A549 treated with AZD2906 at 1 μM for 4 hours (cell line): ENCODE data around the gene MIOX. TPM values are rescaled to one million over a fixed set of nuclear protein-coding genes. Genes with fewer than 3 reads are reported as not detected.

Source experiments
- total RNA-seq: library from RNA; stranded (reverse); fragments of 200-300 nt; extraction: Qiagen RNA extraction; gene quantifications from 5 replicates; pipeline ENCODE4 v1.2.3, GENCODE V29; 2022

MIOX gene
- total RNA-seq: 0.05 TPM in 1 of 5 replicates, not detected in the others

GRCh38 chr22:50486561-50487289 lies at the start of gene MIOX:
Gene MIOX (plus strand): TSS chr22:50486859. CDS start chr22:50486898, 39 bp downstream.

GRCh38 chr22:50474710-50475651 lies 11.7 kb upstream of the MIOX start, which contains the start of gene SBF1:
Gene SBF1 (minus strand): TSS chr22:50475035. CDS start chr22:50474840, 195 bp downstream.

GRCh38 chr22:50481440-50482106 lies 5.1 kb upstream of the MIOX start, which contains the start of gene ADM2:
Gene ADM2 (plus strand): TSS chr22:50481543. CDS start chr22:50481848, 305 bp downstream.

GRCh38 chr22:50507421-50507990 lies 20.8 kb downstream of the MIOX start, which contains the start of gene LMF2:
Gene LMF2 (minus strand): TSS chr22:50507702. CDS start chr22:50507675, 27 bp downstream.

GRCh38 chr22:50507991-50508884 lies 21.6 kb downstream of the MIOX start, which contains the start of gene NCAPH2:
Gene NCAPH2 (plus strand): TSS chr22:50508224. CDS start chr22:50508338, 114 bp downstream.

GRCh38 chr22:50525104-50525857 lies 38.6 kb downstream of the MIOX start, which contains the start of gene SCO2:
Gene SCO2 (minus strand): TSS chr22:50525598. CDS start chr22:50524411, 1,187 bp downstream.

GRCh38 chr22:50529897-50530579 lies 43.4 kb downstream of the MIOX start, which contains the start of gene TYMP:
Gene TYMP (minus strand): TSS chr22:50530012. CDS start chr22:50529709, 303 bp downstream.

Other genes with a start within 250 kb of the MIOX start
- gene TUBGCP6, start 241.8 kb upstream of the MIOX start, total RNA-seq: 5.6 to 12.2 TPM (median 9.3 TPM) in 5 replicates
- 6.4 to 12.9 TPM (median 10.2 TPM) in 5 replicates for gene HDAC10, start 235.6 kb upstream of the MIOX start, total RNA-seq
- gene MAPK12, start 225.2 kb upstream of the MIOX start, total RNA-seq: 18.5 to 29.4 TPM (median 25.3 TPM) in 5 replicates
- 5.1 to 8.9 TPM (median 7.7 TPM) in 5 replicates for gene MAPK11, start 216.5 kb upstream of the MIOX start, total RNA-seq
- 93.5 to 117 TPM (median 111 TPM) in 5 replicates for gene PLXNB2, start 179.2 kb upstream of the MIOX start, total RNA-seq
- 2.4 to 3.6 TPM (median 3.2 TPM) in 5 replicates for gene DENND6B, start 159.8 kb upstream of the MIOX start, total RNA-seq
- gene PPP6R2, start 143.5 kb upstream of the MIOX start, total RNA-seq: 9.9 to 13.3 TPM (median 12.8 TPM) in 5 replicates
- gene SBF1, start 11.8 kb upstream of the MIOX start, total RNA-seq: 19.2 to 26.3 TPM (median 23.1 TPM) in 5 replicates
- 0.41 to 0.63 TPM (median 0.57 TPM) in 5 replicates for gene ADM2, start 5.3 kb upstream of the MIOX start, total RNA-seq
- gene LMF2, start 20.8 kb downstream of the MIOX start, total RNA-seq: 33.6 to 51.5 TPM (median 49.9 TPM) in 5 replicates
- 33.5 to 38.4 TPM (median 36.8 TPM) in 5 replicates for gene NCAPH2, start 21.4 kb downstream of the MIOX start, total RNA-seq
- gene SCO2, start 38.7 kb downstream of the MIOX start, total RNA-seq: 3.2 to 9.1 TPM (median 4.7 TPM) in 5 replicates
- gene TYMP, start 43.2 kb downstream of the MIOX start, total RNA-seq: 11.7 to 19.2 TPM (median 17.9 TPM) in 5 replicates
- 0.02 to 0.03 TPM (median 0.03 TPM) in 3 of 5 replicates, not detected in the others for gene KLHDC7B, start 59.0 kb downstream of the MIOX start, total RNA-seq
- gene SYCE3, start 76.1 kb downstream of the MIOX start, total RNA-seq: 0.22 to 0.37 TPM (median 0.29 TPM) in 3 of 5 replicates, not detected in the others
- gene CPT1B, start 91.6 kb downstream of the MIOX start, total RNA-seq: 5.8 to 14.7 TPM (median 12.1 TPM) in 5 replicates
- 11.6 to 20.4 TPM (median 17.8 TPM) in 5 replicates for gene CHKB, start 96.0 kb downstream of the MIOX start, total RNA-seq
- 2.6 to 3.9 TPM (median 3.8 TPM) in 5 replicates for gene MAPK8IP2, start 113.9 kb downstream of the MIOX start, total RNA-seq
- 17.0 to 26.1 TPM (median 22.2 TPM) in 5 replicates for gene ARSA, start 141.3 kb downstream of the MIOX start, total RNA-seq
- 3.1 to 5.4 TPM (median 4.4 TPM) in 5 replicates for gene SHANK3, start 186.0 kb downstream of the MIOX start, total RNA-seq